Erythroblast (primary cell): Measurements from ENCODE around the gene TRPT1.

Source experiments
- GATA1 ChIP-seq: IDR thresholded peaks from 2 replicates; pipeline ENCODE4 v1.6.1; 2011; ENCODE audit warnings: low read depth, mild to moderate bottlenecking, control low read depth, low read length, moderate library complexity
- POLR2A ChIP-seq: IDR thresholded peaks from 2 replicates; pipeline ENCODE4 v1.6.1; 2011; ENCODE audit warnings: mild to moderate bottlenecking, low read length

- TF ChIP-seq POLR2A (no peak), GATA1 (no peak)
These were observed 15.2 kb upstream of the TRPT1 start for GRCh38 chr11:64241241-64241490.
